Neural progenitor cell (in vitro differentiated cells): ENCODE results near the gene TRIM44. TPM values are rescaled to one million over a fixed set of nuclear protein-coding genes. Genes with fewer than 3 reads are reported as not detected.

Source experiments
- DNase-seq: peaks from one replicate; pipeline ENCODE4 v3.0.0-alpha.2; 2016; ENCODE audit warnings: low spot score
- H2AFZ ChIP-seq: fragments of 200-600 bp; sonication (generic); replicated peaks from 2 replicates; pipeline ENCODE4 v1.6.1; 2016; ENCODE audit warnings: antibody characterized with exemption
- H3F3A ChIP-seq: fragments of 200-600 bp; sonication (generic); 2 replicates; pipeline ENCODE4 v1.6.1; 2016; ENCODE audit warnings: antibody characterized with exemption, low read depth
- H3K27ac ChIP-seq: fragments of 200-600 bp; sonication (generic); 2 replicates; pipeline ENCODE4 v1.5.1; 2016; ENCODE audit warnings: mild to moderate bottlenecking
- H3K27me3 ChIP-seq: fragments of 200-600 bp; sonication (generic); 2 replicates; pipeline ENCODE4 v1.6.1; 2016; ENCODE audit warnings: mild to moderate bottlenecking, moderate library complexity
- H3K36me3 ChIP-seq: fragments of 200-600 bp; sonication (generic); 2 replicates; pipeline ENCODE4 v1.5.1; 2016
- H3K4me1 ChIP-seq: fragments of 200-600 bp; sonication (generic); 2 replicates; pipeline ENCODE4 v1.6.1; 2016; ENCODE audit warnings: mixed run types
- H3K4me2 ChIP-seq: fragments of 200-600 bp; sonication (generic); 2 replicates; pipeline ENCODE4 v1.6.1; 2016
- H3K4me3 ChIP-seq: fragments of 200-600 bp; sonication (generic); 2 replicates; pipeline ENCODE4 v1.5.1; 2016
- H3K79me2 ChIP-seq: fragments of 200-600 bp; sonication (generic); 2 replicates; pipeline ENCODE4 v1.6.1; 2016; ENCODE audit warnings: low read depth
- H3K9ac ChIP-seq: fragments of 200-600 bp; sonication (generic); 2 replicates; pipeline ENCODE4 v1.6.1; 2016
- H3K9me3 ChIP-seq: fragments of 200-600 bp; sonication (generic); 2 replicates; pipeline ENCODE4 v1.5.1; 2016; ENCODE audit warnings: low read depth
- H4K20me1 ChIP-seq: fragments of 200-600 bp; sonication (generic); 2 replicates; pipeline ENCODE4 v1.6.1; 2016; ENCODE audit warnings: low read depth
- H3K27ac Mint-ChIP-seq: 3 replicates; pipeline ENCODE4 v1.8.0; 2021; ENCODE audit warnings: mixed read lengths
- H3K27me3 Mint-ChIP-seq: 2 replicates; pipeline ENCODE4 v1.8.0; 2022; ENCODE audit warnings: low read depth, mild to moderate bottlenecking, inconsistent platforms, moderate library complexity, mixed read lengths; ENCODE audit not compliant: insufficient read depth
- H3K36me3 Mint-ChIP-seq: 3 replicates; pipeline ENCODE4 v1.8.0; 2021; ENCODE audit warnings: mixed read lengths
- H3K4me1 Mint-ChIP-seq: 3 replicates; pipeline ENCODE4 v1.8.0; 2021; ENCODE audit warnings: mixed read lengths
- H3K4me3 Mint-ChIP-seq: 3 replicates; pipeline ENCODE4 v1.8.0; 2021; ENCODE audit warnings: mild to moderate bottlenecking, moderate library complexity, mixed read lengths
- H3K9me3 Mint-ChIP-seq: 3 replicates; pipeline ENCODE4 v1.8.0; 2020; ENCODE audit warnings: mixed read lengths
- EZH2 ChIP-seq: fragments of 200-600 bp; sonication (generic); IDR thresholded peaks from 2 replicates; pipeline ENCODE4 v1.6.1; 2017; ENCODE audit warnings: antibody characterized with exemption, mild to moderate bottlenecking, moderate library complexity
- EZH2phosphoT487 ChIP-seq: fragments of 200-600 bp; sonication (generic); IDR thresholded peaks from 2 replicates; pipeline ENCODE4 v1.6.1; 2017; ENCODE audit warnings: antibody characterized with exemption
- total RNA-seq: library from RNA; depleted of rRNA; stranded (reverse); fragments of >200 nt; gene quantifications from 2 replicates; pipeline ENCODE4 v1.2.3, GENCODE V29; 2015; ENCODE audit warnings: low replicate concordance
- TF ChIP-seq, protein P1 (sequence below): fragments of 200-600 bp; sonication (generic); IDR thresholded peaks from 2 replicates; pipeline ENCODE4 v1.5.1; 2017; ENCODE audit warnings: antibody characterized with exemption, mild to moderate bottlenecking

TRIM44 gene
- 28.5 and 44.1 TPM in 2 replicates for total RNA-seq

DNA sequence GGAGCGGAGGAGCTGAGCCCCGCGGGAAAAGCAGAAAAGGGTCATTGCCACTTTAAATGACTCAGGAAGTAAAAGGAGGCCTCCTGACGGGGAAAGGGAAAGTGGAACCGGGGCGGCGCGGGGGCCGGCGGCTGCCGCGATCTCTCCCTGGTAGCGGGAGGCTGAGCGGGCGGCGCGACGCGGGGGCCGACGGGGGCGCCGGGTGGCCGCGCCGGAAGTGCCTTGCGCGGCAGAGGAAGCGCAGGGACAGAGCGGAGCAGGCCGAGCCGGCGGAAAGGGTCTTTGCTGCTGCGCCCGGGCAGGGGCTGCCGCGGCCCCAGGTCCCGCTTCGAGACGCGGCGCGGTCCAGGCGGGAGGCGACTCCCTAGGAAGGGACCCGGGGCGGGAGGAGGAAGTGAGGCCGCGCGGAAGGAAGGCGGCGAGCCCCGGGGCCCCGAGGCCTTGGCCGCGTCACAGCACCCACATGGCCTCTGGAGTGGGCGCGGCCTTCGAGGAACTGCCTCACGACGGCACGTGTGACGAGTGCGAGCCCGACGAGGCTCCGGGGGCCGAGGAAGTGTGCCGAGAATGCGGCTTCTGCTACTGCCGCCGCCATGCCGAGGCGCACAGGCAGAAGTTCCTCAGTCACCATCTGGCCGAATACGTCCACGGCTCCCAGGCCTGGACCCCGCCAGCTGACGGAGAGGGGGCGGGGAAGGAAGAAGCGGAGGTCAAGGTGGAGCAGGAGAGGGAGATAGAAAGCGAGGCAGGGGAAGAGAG, at the start of gene TRIM44:
TRIM44 (plus strand) TSS at position 127 of the 759 bp plus-strand sequence; CDS start at position 464, 337 bp downstream.
- H2AFZ ChIP-seq, result peak within 1 kb of the TSS; percentile 94
- H3K9ac ChIP-seq, result no peak within 1 kb of the TSS
- peaks cover 53% of the 10 kb centered on the region for H3K27me3 ChIP-seq
- peaks cover 18% of the 10 kb centered on the region for H3K9me3 ChIP-seq
- peaks cover 48% of the 10 kb centered on the region for H3K79me2 ChIP-seq
- peak within 1 kb of the TSS; percentile 49 for H3K4me3 ChIP-seq
- DNase-seq, result peak; percentile 74
- Mint-ChIP-seq H3K9me3 (peaks cover 35% of the 10 kb centered on the region), H3K27me3 (peaks cover 4% of the 10 kb centered on the region), H3K4me3 (peak within 1 kb of the TSS; percentile 95), H3K27ac (peak within 1 kb of the TSS; percentile 97), H3K4me1 (peaks cover 31% of the 10 kb centered on the region), H3K36me3 (peaks cover 32% of the 10 kb centered on the region)
- peaks cover 6% of the 10 kb centered on the region for H3K4me1 ChIP-seq
- H3K27ac ChIP-seq, result no peak within 1 kb of the TSS
- H3K36me3 ChIP-seq, result peaks cover 27% of the 10 kb centered on the region
- H3F3A ChIP-seq, result peaks cover 20% of the 10 kb centered on the region
- TF ChIP-seq, protein P1, sequence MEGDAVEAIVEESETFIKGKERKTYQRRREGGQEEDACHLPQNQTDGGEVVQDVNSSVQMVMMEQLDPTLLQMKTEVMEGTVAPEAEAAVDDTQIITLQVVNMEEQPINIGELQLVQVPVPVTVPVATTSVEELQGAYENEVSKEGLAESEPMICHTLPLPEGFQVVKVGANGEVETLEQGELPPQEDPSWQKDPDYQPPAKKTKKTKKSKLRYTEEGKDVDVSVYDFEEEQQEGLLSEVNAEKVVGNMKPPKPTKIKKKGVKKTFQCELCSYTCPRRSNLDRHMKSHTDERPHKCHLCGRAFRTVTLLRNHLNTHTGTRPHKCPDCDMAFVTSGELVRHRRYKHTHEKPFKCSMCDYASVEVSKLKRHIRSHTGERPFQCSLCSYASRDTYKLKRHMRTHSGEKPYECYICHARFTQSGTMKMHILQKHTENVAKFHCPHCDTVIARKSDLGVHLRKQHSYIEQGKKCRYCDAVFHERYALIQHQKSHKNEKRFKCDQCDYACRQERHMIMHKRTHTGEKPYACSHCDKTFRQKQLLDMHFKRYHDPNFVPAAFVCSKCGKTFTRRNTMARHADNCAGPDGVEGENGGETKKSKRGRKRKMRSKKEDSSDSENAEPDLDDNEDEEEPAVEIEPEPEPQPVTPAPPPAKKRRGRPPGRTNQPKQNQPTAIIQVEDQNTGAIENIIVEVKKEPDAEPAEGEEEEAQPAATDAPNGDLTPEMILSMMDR, result no peak
- TF ChIP-seq EZH2, result peak; percentile 35
- TF ChIP-seq EZH2phosphoT487, result peak; percentile 26
- H4K20me1 ChIP-seq, result no peaks in the 10 kb centered on the region
- peak within 1 kb of the TSS; percentile 74 for H3K4me2 ChIP-seq

- Histone ChIP-seq H3K36me3 (no peaks in the 10 kb centered on the region), H3K9me3 (no peaks in the 10 kb centered on the region), H3K9ac (no peak overlapping the region), H2AFZ (no peak overlapping the region), H3K4me1 (peaks cover 43% of the 10 kb centered on the region), H3K79me2 (peaks cover 19% of the 10 kb centered on the region), H3K27ac (peak overlapping the region; percentile 46), H3F3A (peaks cover 67% of the 10 kb centered on the region), H3K4me3 (peak overlapping the region; percentile 2), H3K27me3 (no peaks in the 10 kb centered on the region), H4K20me1 (peaks cover 13% of the 10 kb centered on the region), H3K4me2 (peak overlapping the region; percentile 36)
- Mint-ChIP-seq H3K27me3 (peaks cover 10% of the 10 kb centered on the region), H3K4me3 (no peak overlapping the region), H3K4me1 (peaks cover 32% of the 10 kb centered on the region), H3K9me3 (peaks cover 3% of the 10 kb centered on the region), H3K27ac (peak overlapping the region; percentile 61), H3K36me3 (no peaks in the 10 kb centered on the region)
- DNase-seq, result peak; percentile 39
- TF ChIP-seq, protein P1, result peak; percentile 4
- TF ChIP-seq EZH2, result no peak
Measured at GRCh38 chr11:35614939-35615569, 47.5 kb upstream of the TRIM44 start.

DNA sequence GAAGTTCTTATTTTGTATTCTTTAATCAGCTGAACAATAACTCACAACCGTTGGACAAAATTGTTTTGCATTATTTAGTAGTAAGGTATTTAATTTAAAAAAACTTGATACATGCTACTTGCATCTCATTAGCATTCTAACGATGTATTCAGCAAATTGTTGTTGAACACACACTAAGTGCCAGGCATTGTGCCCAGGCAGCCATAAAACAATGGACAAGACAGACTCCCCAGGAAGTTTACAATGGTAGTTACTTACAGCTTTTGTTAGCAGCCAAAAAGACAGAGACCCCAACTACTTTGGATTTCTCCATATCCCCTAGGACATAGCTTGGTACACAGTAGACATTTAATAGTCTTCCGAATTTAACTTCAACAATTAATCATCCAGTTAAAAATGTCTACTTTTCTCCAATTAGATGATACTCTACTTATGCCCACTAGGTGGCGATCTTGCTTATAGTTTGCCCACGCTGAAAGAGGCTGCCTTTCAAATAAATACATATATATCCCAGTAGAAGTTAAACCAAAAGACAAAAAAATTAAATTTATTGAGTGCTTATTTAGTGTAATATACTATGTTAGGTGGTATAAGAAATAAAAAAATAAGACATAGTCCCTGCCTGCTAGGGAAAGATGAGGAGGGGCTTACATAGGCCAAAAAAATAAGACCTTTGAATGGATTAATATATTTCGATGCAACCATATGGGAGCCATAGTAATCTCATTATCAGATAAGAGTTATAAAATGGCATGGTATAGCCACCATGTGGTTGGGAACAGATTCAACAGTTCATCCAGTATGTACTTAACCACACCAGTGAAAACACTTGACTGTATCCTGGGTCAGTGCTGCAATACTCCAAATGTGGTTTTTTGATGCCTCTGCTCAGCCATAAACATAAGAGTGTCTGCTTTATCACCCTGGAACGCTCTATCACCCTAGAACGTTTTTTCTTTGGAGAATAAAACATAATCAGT, 46.4 kb upstream of the TRIM44 start:
- Histone ChIP-seq H3K4me2 (peak overlapping the region; percentile 90), H3K9ac (no peak overlapping the region), H3K4me1 (peaks cover 38% of the 10 kb centered on the region), H3K79me2 (peaks cover 31% of the 10 kb centered on the region), H3K27me3 (no peaks in the 10 kb centered on the region), H3K9me3 (no peaks in the 10 kb centered on the region), H3K4me3 (peak overlapping the region; percentile 2), H3F3A (peaks cover 62% of the 10 kb centered on the region), H2AFZ (no peak overlapping the region), H3K27ac (peak overlapping the region; percentile 46), H4K20me1 (peaks cover 25% of the 10 kb centered on the region), H3K36me3 (no peaks in the 10 kb centered on the region)
- peaks cover 40% of the 10 kb centered on the region for H3K4me1 Mint-ChIP-seq
- H3K27ac Mint-ChIP-seq, result no peak overlapping the region
- peaks cover 3% of the 10 kb centered on the region for H3K9me3 Mint-ChIP-seq
- peak overlapping the region; percentile 91 for H3K4me3 Mint-ChIP-seq
- peak; percentile 70 for DNase-seq
- peaks cover 3% of the 10 kb centered on the region for H3K36me3 Mint-ChIP-seq
- TF ChIP-seq EZH2 (no peak), EZH2phosphoT487 (no peak)
- TF ChIP-seq, protein P1, result peak; percentile 95
- H3K27me3 Mint-ChIP-seq, result peaks cover 12% of the 10 kb centered on the region
